Right atrium auricular region (tissue), 2 donors: Measurements from ENCODE around the gene KRT5. TPM values are rescaled to one million over a fixed set of nuclear protein-coding genes. Genes with fewer than 3 reads are reported as not detected.

Source experiments
- DNase-seq: peaks from one replicate; pipeline ENCODE4 v3.0.0-alpha.2; 2019; ENCODE audit warnings: low spot score
- H3K27ac ChIP-seq, 2 donors: fragments of 200-600 bp; sonication (generic); 1 replicate in 1 of 2; 2 replicates in 1 of 2; pipeline ENCODE4 v1.5.1; 2016 to 2019
- H3K27me3 ChIP-seq, 2 donors: fragments of 200-600 bp; sonication (generic); one replicate each; pipeline versions ENCODE4 v1.5.1 to v1.6.0; 2017 to 2019
- H3K36me3 ChIP-seq: fragments of 200-600 bp; sonication (generic); one replicate; pipeline ENCODE4 v1.5.1; 2016
- H3K4me1 ChIP-seq, 2 donors: fragments of 200-600 bp; sonication (generic); one replicate each; pipeline versions ENCODE4 v1.5.1 to v1.6.0; 2017 to 2019
- H3K4me3 ChIP-seq, 2 donors: fragments of 200-600 bp; sonication (generic); 1 replicate in 1 of 2; 2 replicates in 1 of 2; pipeline ENCODE4 v1.5.1; 2017 to 2019; ENCODE audit warnings: mild to moderate bottlenecking in 1 of 2, moderate library complexity in 1 of 2
- H3K9me3 ChIP-seq, 2 donors: fragments of 200-600 bp; sonication (generic); one replicate each; pipeline ENCODE4 v1.5.1; 2019
- CTCF ChIP-seq, 2 donors: fragments of 200-600 bp; sonication (generic); IDR thresholded peaks; one replicate each; pipeline ENCODE4 v1.5.1; 2019; ENCODE audit warnings: antibody characterized with exemption in 2 of 2
- total RNA-seq, 2 donors: library from RNA; depleted of rRNA; stranded (reverse); fragments of >200 nt; gene quantifications; one replicate each; pipeline ENCODE4 v1.1.0, GENCODE V29; 2016

The KRT5 gene
- total RNA-seq, 2 donors from 2014 or later = 1.4 to 12.1 TPM

GRCh38 chr12:52498946-52499345, 21.2 kb downstream of the KRT5 start:
- H3K27me3 ChIP-seq = no peaks in the 10 kb centered on the region
- H3K4me3 ChIP-seq = no peak overlapping the region
- H3K9me3 ChIP-seq = no peaks in the 10 kb centered on the region
- no peaks in the 10 kb centered on the region for H3K36me3 ChIP-seq
- no peak for TF ChIP-seq CTCF (IDR thresholded peaks at IDR 0.05)
- no peak overlapping the region for H3K27ac ChIP-seq
- DNase-seq = no peak
- H3K4me1 ChIP-seq = no peaks in the 10 kb centered on the region

GRCh38 chr12:52497975-52498374, 22.2 kb downstream of the KRT5 start:
- Histone ChIP-seq H3K4me1 (no peaks in the 10 kb centered on the region), H3K9me3 (no peaks in the 10 kb centered on the region), H3K27ac (no peak overlapping the region), H3K36me3 (no peaks in the 10 kb centered on the region), H3K27me3 (no peaks in the 10 kb centered on the region), H3K4me3 (no peak overlapping the region)
- DNase-seq = no peak
- no peak for TF ChIP-seq CTCF (IDR thresholded peaks at IDR 0.05)

GRCh38 chr12:52496590-52497071, 23.6 kb downstream of the KRT5 start:
- no peaks in the 10 kb centered on the region for H3K27me3 ChIP-seq
- DNase-seq = no peak
- no peak overlapping the region for H3K4me3 ChIP-seq
- no peak overlapping the region for H3K27ac ChIP-seq
- TF ChIP-seq CTCF (IDR thresholded peaks at IDR 0.05) = no peak
- no peaks in the 10 kb centered on the region for H3K36me3 ChIP-seq
- no peaks in the 10 kb centered on the region for H3K4me1 ChIP-seq
- H3K9me3 ChIP-seq = no peaks in the 10 kb centered on the region

- Histone ChIP-seq H3K4me1 (no peaks in the 10 kb centered on the region), H3K27me3 (no peaks in the 10 kb centered on the region)
- no peak for DNase-seq
Measured at GRCh38 chr12:52496054-52496453, 24.1 kb downstream of the KRT5 start.

GRCh38 chr12:52495389-52495788, 24.8 kb downstream of the KRT5 start:
- H3K4me3 ChIP-seq = no peak overlapping the region
- H3K27me3 ChIP-seq = no peaks in the 10 kb centered on the region
- H3K36me3 ChIP-seq = no peaks in the 10 kb centered on the region
- no peaks in the 10 kb centered on the region for H3K4me1 ChIP-seq
- no peak for TF ChIP-seq CTCF (IDR thresholded peaks at IDR 0.05)
- DNase-seq = no peak
- H3K27ac ChIP-seq = no peak overlapping the region
- H3K9me3 ChIP-seq = no peaks in the 10 kb centered on the region

More at GRCh38 chr12:52496054-52496453, 24.1 kb downstream of the KRT5 start:
- no peaks in the 10 kb centered on the region for H3K36me3 ChIP-seq
- H3K9me3 ChIP-seq = no peaks in the 10 kb centered on the region
- H3K27ac ChIP-seq = no peak overlapping the region
- no peak overlapping the region for H3K4me3 ChIP-seq
- no peak for TF ChIP-seq CTCF (IDR thresholded peaks at IDR 0.05)

- no peak overlapping the region for H3K4me3 ChIP-seq
- H3K4me1 ChIP-seq = no peaks in the 10 kb centered on the region
- DNase-seq = peak; percentile 77
- H3K27ac ChIP-seq = no peak overlapping the region
- H3K36me3 ChIP-seq = no peaks in the 10 kb centered on the region
- TF ChIP-seq CTCF (IDR thresholded peaks at IDR 0.05) = no peak
- no peaks in the 10 kb centered on the region for H3K27me3 ChIP-seq
- no peaks in the 10 kb centered on the region for H3K9me3 ChIP-seq
Measured at GRCh38 chr12:52494518-52494917, 25.7 kb downstream of the KRT5 start.
